Muscle of leg (tissue), 11 donors: Measurements from ENCODE around the gene ERVH48-1. TPM values are rescaled to one million over a fixed set of nuclear protein-coding genes. Genes with fewer than 3 reads are reported as not detected.
"Not testable (repeated sequence)": the region's sequence is repeated elsewhere in the genome, so short reads cannot be mapped to it uniquely, and the experiment has no call there.

ENCODE experiments used
- DNase-seq: peaks from one replicate; pipeline ENCODE4 v3.0.0; 2013
- H3K27ac ChIP-seq: one replicate; pipeline ENCODE4 v1.5.1; 2013; ENCODE audit warnings: mild to moderate bottlenecking, low read length, control low read depth
- H3K27me3 ChIP-seq: one replicate; pipeline ENCODE4 v1.6.1; 2013; ENCODE audit warnings: low read length; ENCODE audit not compliant: control insufficient read depth, insufficient read depth
- H3K36me3 ChIP-seq: one replicate; pipeline ENCODE4 v1.6.1; 2013; ENCODE audit warnings: low read length; ENCODE audit not compliant: control insufficient read depth, insufficient read depth
- H3K4me1 ChIP-seq: one replicate; pipeline ENCODE4 v1.6.1; 2013; ENCODE audit warnings: low read length; ENCODE audit not compliant: control insufficient read depth, insufficient read depth
- H3K4me3 ChIP-seq: one replicate; pipeline ENCODE4 v1.5.1; 2013; ENCODE audit warnings: low read length, control low read depth
- H3K9me3 ChIP-seq: replicated peaks from 2 replicates; pipeline ENCODE4 v1.6.1; 2013; ENCODE audit warnings: low read depth, low read length; ENCODE audit not compliant: control insufficient read depth
- WGBS: methylation state at CpG from one replicate; pipeline ENCODE4 v1.1.5; 2013; ENCODE audit warnings: missing lambda C conversion rate; ENCODE audit not compliant: insufficient coverage; 5-methylcytosine and 5-hydroxymethylcytosine counted together
- polyA plus RNA-seq, 8 donors: library from polyadenylated mRNA; unstranded; fragments of 120-200 nt; gene quantifications; one replicate each; pipeline versions ENCODE4 v1.2.1 to v1.2.3, GENCODE V29; 2013; ENCODE audit warnings: inconsistent platforms in 1 of 8, low replicate concordance in 1 of 8; ENCODE audit not compliant: insufficient read length in 8 of 8, insufficient read depth in 1 of 8
- total RNA-seq: library from RNA; stranded (reverse); fragments of 120-200 nt; gene quantifications from one replicate; pipeline ENCODE4 v1.2.4, GENCODE V29; 2013

The ERVH48-1 gene
- total and polyA plus RNA-seq, 9 donors, result 0.20 to 1.3 (median 0.46) TPM

GRCh38 chr21:42939582-42940413 lies 14.4 kb upstream of the ERVH48-1 start:
- H3K9me3 ChIP-seq, result no peaks in the 10 kb centered on the region
- H3K27ac ChIP-seq, result peak overlapping the region; percentile 95
- peak; percentile 100 for DNase-seq
- 11% methylated on average over 10 of the region's 16 CpGs for WGBS
- H3K4me3 ChIP-seq, result peak overlapping the region; percentile 13
- peaks cover 32% of the 10 kb centered on the region for H3K4me1 ChIP-seq
- H3K36me3 ChIP-seq, result no peaks in the 10 kb centered on the region
- H3K27me3 ChIP-seq, result no peaks in the 10 kb centered on the region

- WGBS, result 72% methylated on average over 5 of the region's 6 CpGs
- DNase-seq, H3K36me3 ChIP-seq, H3K4me3 ChIP-seq, H3K9me3 ChIP-seq, H3K27me3 ChIP-seq: not testable (repeated sequence)
- H3K4me1 ChIP-seq, result peaks cover 32% of the 10 kb centered on the region
- H3K27ac ChIP-seq, result peak overlapping the region; percentile 81
Measured at GRCh38 chr21:42938606-42938995, 13.2 kb upstream of the ERVH48-1 start.

GRCh38 chr21:42937960-42938605 lies 12.7 kb upstream of the ERVH48-1 start:
- Histone ChIP-seq H3K36me3 (no peaks in the 10 kb centered on the region), H3K27me3 (no peaks in the 10 kb centered on the region), H3K4me1 (peaks cover 33% of the 10 kb centered on the region), H3K27ac (peak overlapping the region; percentile 81), H3K4me3 (no peak overlapping the region), H3K9me3 (no peaks in the 10 kb centered on the region)
- peak; percentile 98 for DNase-seq
- WGBS, result 72% methylated on average over 9 of the region's 21 CpGs

- not testable (repeated sequence) for H3K27ac ChIP-seq, H3K36me3 ChIP-seq, H3K9me3 ChIP-seq, H3K27me3 ChIP-seq, H3K4me3 ChIP-seq, DNase-seq
- WGBS, result 90% methylated on average over 9 of the region's 16 CpGs
- H3K4me1 ChIP-seq, result peaks cover 35% of the 10 kb centered on the region
Measured at GRCh38 chr21:42937034-42937940, 11.9 kb upstream of the ERVH48-1 start.

- not testable (repeated sequence) for DNase-seq, H3K27ac ChIP-seq, H3K4me3 ChIP-seq, H3K9me3 ChIP-seq, H3K27me3 ChIP-seq, H3K36me3 ChIP-seq
- H3K4me1 ChIP-seq, result peaks cover 35% of the 10 kb centered on the region
- WGBS, result 100% methylated on average over 1 of the region's 5 CpGs
Measured at GRCh38 chr21:42936360-42936759, 10.9 kb upstream of the ERVH48-1 start.

- 93% methylated on average over 2 of the region's 12 CpGs for WGBS
- peaks cover 20% of the 10 kb centered on the region for H3K4me1 ChIP-seq
- H3K4me3 ChIP-seq, H3K27me3 ChIP-seq, DNase-seq, H3K9me3 ChIP-seq, H3K36me3 ChIP-seq, H3K27ac ChIP-seq: not testable (repeated sequence)
Measured at GRCh38 chr21:42933973-42934372, 8.5 kb upstream of the ERVH48-1 start.

- not testable (repeated sequence) for H3K27me3 ChIP-seq, H3K4me3 ChIP-seq, H3K36me3 ChIP-seq, H3K9me3 ChIP-seq
- Histone ChIP-seq H3K27ac (peak overlapping the region; percentile 52), H3K4me1 (peaks cover 13% of the 10 kb centered on the region)
- WGBS, result no CpG with 5 or more reads among the region's 9 CpGs
- DNase-seq, result peak; percentile 44
Measured at GRCh38 chr21:42933137-42933970, 7.9 kb upstream of the ERVH48-1 start.

GRCh38 chr21:42932378-42933136 lies 7.1 kb upstream of the ERVH48-1 start:
- H3K9me3 ChIP-seq, H3K4me1 ChIP-seq, H3K27me3 ChIP-seq, DNase-seq, H3K36me3 ChIP-seq, H3K4me3 ChIP-seq: not testable (repeated sequence)
- WGBS, result 66% methylated on average over 12 of the region's 16 CpGs
- H3K27ac ChIP-seq, result peak overlapping the region; percentile 52
